Bronchial epithelial cell (primary cell): ENCODE data around the gene PCDHA2. TPM values are rescaled to one million over a fixed set of nuclear protein-coding genes. Genes with fewer than 3 reads are reported as not detected.
"Not testable (repeated sequence)": the region's sequence is repeated elsewhere in the genome, so short reads cannot be mapped to it uniquely, and the experiment has no call there.

ENCODE experiments used
- DNase-seq: peaks from one replicate; pipeline ENCODE4 v3.0.0-alpha.2; 2010; ENCODE audit warnings: low read depth
- FAIRE-seq: peaks from 2 replicates; lab custom pipeline; 2011; peaks lifted over from hg19 to GRCh38; lab: Jason Lieb, UNC
- H3K27me3 ChIP-seq: 2 replicates; pipeline ENCODE4 v1.5.1; 2011; ENCODE audit warnings: low read length; ENCODE audit not compliant: control insufficient read depth, insufficient read depth
- H3K36me3 ChIP-seq: 2 replicates; pipeline ENCODE4 v1.5.1; 2011; ENCODE audit warnings: low read length; ENCODE audit not compliant: control insufficient read depth, insufficient read depth
- H3K4me3 ChIP-seq: 2 replicates; pipeline ENCODE4 v1.5.1; 2011; ENCODE audit warnings: mild to moderate bottlenecking, low read depth, low read length, control low read depth
- total RNA-seq: library from RNA; depleted of rRNA; stranded (reverse); fragments of >200 nt; gene quantifications from 2 replicates; pipeline ENCODE4 v1.2.1, GENCODE V29; 2014
- TF ChIP-seq, protein P1 (sequence below): IDR thresholded peaks from 2 replicates; pipeline ENCODE4 v1.5.1; 2011; ENCODE audit warnings: mild to moderate bottlenecking, moderate library complexity, low read length, control low read depth, inconsistent platforms; ENCODE audit not compliant: insufficient read depth, severe bottlenecking

Gene PCDHA2
- total RNA-seq, 1 donor from 2014 or later: under 0.01 TPM

DNA sequence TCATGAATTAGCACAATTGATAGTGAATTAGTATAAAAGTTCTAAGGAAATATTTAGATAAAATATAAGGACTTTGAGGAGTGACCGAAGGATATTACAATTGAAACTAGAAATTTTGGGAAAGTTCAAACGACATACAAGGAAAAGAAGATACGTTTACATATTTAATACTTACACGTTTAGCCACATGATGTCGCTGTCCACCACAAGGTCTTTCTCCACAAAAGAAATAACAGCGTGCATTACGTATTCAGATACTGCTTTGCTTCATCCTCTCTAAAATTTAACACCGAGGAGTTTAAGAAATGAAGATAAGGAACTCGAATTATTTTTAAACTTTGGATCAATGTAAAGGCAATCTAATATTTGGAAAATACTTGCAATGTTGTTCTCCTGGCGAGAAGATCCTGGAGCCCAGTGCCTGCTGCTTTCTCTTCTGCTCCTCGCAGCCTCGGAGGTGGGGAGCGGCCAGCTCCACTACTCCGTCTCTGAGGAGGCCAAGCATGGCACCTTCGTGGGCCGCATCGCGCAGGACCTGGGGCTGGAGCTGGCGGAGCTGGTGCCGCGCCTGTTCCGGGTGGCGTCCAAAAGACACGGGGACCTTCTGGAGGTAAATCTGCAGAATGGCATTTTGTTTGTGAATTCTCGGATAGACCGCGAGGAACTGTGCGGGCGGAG, 6.3 kb downstream of the PCDHA2 start, which contains the start of gene PCDHA3:
TSS of gene PCDHA3 (plus strand) at position 242 of the 678 bp plus-strand sequence.
- H3K27me3 ChIP-seq: no peaks in the 10 kb centered on the region
- no peak within 1 kb of the TSS for H3K4me3 ChIP-seq
- TF ChIP-seq, protein P1, sequence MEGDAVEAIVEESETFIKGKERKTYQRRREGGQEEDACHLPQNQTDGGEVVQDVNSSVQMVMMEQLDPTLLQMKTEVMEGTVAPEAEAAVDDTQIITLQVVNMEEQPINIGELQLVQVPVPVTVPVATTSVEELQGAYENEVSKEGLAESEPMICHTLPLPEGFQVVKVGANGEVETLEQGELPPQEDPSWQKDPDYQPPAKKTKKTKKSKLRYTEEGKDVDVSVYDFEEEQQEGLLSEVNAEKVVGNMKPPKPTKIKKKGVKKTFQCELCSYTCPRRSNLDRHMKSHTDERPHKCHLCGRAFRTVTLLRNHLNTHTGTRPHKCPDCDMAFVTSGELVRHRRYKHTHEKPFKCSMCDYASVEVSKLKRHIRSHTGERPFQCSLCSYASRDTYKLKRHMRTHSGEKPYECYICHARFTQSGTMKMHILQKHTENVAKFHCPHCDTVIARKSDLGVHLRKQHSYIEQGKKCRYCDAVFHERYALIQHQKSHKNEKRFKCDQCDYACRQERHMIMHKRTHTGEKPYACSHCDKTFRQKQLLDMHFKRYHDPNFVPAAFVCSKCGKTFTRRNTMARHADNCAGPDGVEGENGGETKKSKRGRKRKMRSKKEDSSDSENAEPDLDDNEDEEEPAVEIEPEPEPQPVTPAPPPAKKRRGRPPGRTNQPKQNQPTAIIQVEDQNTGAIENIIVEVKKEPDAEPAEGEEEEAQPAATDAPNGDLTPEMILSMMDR: peak; percentile 2
- DNase-seq: peak; percentile 13
- no peak for FAIRE-seq
- no peaks in the 10 kb centered on the region for H3K36me3 ChIP-seq

DNA sequence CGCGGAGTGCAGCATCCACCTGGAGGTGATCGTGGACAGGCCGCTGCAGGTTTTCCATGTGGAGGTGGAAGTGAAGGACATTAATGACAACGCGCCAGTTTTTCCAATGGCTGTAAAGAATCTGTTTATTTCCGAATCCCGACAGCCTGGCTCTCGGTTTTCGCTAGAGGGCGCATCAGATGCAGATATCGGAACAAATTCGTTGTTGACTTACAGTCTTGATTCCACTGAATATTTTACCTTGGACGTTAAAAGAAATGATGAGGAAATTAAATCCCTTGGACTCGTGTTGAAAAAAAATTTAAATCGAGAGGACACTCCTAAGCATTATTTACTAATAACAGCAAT, 6.8 kb downstream of the PCDHA2 start:
- Histone ChIP-seq H3K27me3 (no peaks in the 10 kb centered on the region), H3K36me3 (no peaks in the 10 kb centered on the region), H3K4me3 (no peak overlapping the region)
- no peak for DNase-seq
- no peak for FAIRE-seq
- TF ChIP-seq, protein P1: no peak

DNA sequence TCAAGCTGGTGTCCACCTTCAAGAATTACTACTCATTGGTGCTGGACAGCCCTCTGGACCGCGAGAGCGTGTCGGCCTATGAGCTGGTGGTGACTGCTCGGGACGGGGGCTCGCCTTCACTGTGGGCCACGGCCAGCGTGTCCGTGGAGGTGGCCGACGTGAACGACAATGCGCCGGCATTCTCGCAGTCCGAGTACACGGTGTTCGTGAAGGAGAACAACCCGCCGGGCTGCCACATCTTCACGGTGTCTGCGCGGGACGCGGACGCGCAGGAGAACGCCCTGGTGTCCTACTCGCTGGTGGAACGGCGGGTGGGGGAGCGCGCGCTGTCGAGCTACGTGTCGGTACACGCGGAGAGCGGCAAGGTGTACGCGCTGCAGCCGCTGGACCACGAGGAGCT, 7.7 kb downstream of the PCDHA2 start:
- not testable (repeated sequence) for H3K27me3 ChIP-seq, H3K36me3 ChIP-seq, DNase-seq, H3K4me3 ChIP-seq, FAIRE-seq

DNA sequence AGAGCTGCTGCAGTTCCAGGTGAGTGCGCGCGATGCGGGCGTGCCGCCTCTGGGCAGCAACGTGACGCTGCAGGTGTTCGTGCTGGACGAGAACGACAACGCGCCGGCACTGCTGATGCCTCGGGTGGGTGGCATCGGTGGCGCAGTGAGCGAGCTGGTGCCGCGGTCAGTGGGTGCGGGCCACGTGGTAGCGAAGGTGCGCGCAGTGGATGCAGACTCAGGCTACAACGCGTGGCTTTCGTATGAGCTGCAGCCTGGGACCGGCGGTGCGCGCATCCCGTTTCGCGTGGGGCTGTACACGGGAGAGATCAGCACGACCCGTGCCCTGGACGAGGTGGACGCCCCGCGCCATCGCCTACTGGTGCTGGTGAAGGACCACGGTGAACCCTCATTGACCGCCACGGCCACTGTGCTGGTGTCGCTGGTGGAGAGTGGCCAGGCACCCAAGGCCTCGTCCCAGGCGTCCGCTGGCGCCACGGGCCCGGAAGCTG, 8.2 kb downstream of the PCDHA2 start:
- FAIRE-seq (no peak), DNase-seq (no peak)
- TF ChIP-seq, protein P1: no peak
- Histone ChIP-seq H3K36me3 (no peaks in the 10 kb centered on the region), H3K27me3 (no peaks in the 10 kb centered on the region), H3K4me3 (no peak overlapping the region)

DNA sequence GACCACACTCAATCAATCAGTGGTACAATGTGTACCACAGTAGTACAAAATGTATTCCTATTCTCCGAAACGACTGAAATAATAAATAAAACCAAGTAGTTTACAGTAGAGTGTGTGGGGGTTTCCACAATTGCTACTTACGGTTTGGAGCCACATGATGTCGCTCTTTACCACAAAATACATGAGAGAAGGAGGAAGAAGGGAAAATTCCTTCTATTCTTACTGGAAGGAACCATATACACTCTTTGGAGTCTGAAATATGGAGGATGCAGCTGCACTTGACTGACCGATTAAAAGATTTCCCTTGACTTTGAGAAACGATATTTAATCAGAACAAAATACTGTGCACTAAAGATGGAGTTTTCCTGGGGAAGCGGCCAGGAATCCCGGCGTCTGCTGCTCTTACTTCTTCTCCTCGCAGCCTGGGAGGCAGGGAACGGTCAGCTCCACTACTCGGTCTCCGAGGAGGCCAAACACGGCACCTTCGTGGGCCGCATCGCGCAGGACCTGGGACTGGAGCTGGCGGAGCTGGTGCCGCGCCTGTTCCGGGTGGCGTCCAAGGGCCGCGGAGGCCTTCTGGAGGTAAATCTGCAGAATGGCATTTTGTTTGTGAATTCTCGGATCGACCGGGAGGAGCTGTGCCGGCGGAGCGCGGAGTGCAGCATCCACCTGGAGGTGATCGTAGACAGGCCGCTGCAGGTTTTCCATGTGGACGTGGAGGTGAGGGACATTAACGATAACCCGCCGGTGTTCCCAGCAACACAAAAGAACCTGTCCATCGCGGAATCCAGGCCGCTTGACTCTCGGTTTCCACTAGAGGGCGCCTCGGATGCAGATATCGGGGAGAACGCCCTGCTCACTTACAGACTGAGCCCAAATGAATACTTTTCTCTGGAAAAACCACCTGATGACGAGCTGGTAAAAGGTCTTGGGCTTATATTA, 12.5 kb downstream of the PCDHA2 start, which contains the start of gene PCDHA4:
TSS of gene PCDHA4 (plus strand) at position 235 of the 942 bp plus-strand sequence.
- DNase-seq (no peak), FAIRE-seq (no peak)
- Histone ChIP-seq H3K36me3 (no peaks in the 10 kb centered on the region), H3K27me3 (no peaks in the 10 kb centered on the region), H3K4me3 (peak within 1 kb of the TSS; percentile 26)
- TF ChIP-seq, protein P1: peak; percentile 27

DNA sequence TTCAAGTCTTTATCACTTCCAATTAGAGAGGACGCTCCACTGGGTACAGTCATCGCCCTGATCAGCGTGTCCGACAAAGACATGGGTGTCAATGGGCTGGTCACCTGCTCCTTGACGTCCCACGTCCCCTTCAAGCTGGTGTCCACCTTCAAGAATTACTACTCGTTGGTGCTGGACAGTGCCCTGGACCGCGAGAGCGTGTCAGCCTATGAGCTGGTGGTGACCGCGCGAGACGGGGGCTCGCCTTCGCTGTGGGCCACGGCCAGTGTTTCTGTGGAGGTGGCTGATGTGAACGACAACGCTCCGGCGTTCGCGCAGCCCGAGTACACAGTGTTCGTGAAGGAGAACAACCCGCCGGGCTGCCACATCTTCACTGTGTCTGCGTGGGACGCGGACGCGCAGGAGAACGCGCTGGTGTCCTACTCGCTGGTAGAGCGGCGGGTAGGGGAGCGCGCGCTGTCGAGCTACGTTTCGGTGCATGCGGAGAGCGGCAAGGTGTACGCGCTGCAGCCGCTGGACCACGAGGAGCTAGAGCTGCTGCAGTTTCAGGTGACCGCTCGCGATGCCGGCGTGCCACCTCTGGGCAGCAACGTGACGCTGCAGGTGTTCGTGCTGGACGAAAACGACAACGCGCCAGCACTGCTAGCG, 13.7 kb downstream of the PCDHA2 start:
- not testable (repeated sequence) for H3K36me3 ChIP-seq, DNase-seq, H3K4me3 ChIP-seq, FAIRE-seq, H3K27me3 ChIP-seq
